ENCODE data around the gene NAB2. TPM values are rescaled to one million over a fixed set of nuclear protein-coding genes. Genes with fewer than 3 reads are reported as not detected.

The NAB2 gene
- total RNA-seq (2021; fragmentation: NEBNext Ultra II Directional; extraction: Animal tissue kit (Norgen Biotek cat#: 25700)) = 10 to 100 TPM; 37.9 to 48.1 (median 44.8) TPM
- long read RNA-seq, partial matches to known transcripts = 2 of 6 reads
- long read RNA-seq, other reads (novel, unspliced or antisense) = 0 of 6 reads

- Mint-ChIP-seq H3K27ac (peak within 1 kb of the TSS; percentile 98), H3K4me1 (ENCODE audit: low read depth) (peaks cover 62% of the 10 kb centered on the region), H3K27me3 (ENCODE audit: insufficient read depth) (peaks cover 15% of the 10 kb centered on the region), H3K9me3 (no peaks in the 10 kb centered on the region), H3K36me3 (ENCODE audit: low read depth) (peaks cover 17% of the 10 kb centered on the region), H3K4me3 (peak within 1 kb of the TSS; percentile 96)
- TF ChIP-seq CTCF (IDR thresholded peaks at IDR 0.05) = no peak
- DNase-seq = peak; percentile 92
Measured at GRCh38 chr12:57088354-57089270, at the start of gene NAB2. TSS of gene NAB2 (plus strand) at chr12:57089114. CDS start at chr12:57089272, 158 bp downstream.

GRCh38 chr12:57040211-57040610 lies 48.7 kb upstream of the NAB2 start:
- Mint-ChIP-seq H3K4me3 (no peak overlapping the region), H3K9me3 (no peaks in the 10 kb centered on the region), H3K4me1 (ENCODE audit: low read depth) (peaks cover 8% of the 10 kb centered on the region), H3K27ac (no peak overlapping the region), H3K36me3 (ENCODE audit: low read depth) (no peaks in the 10 kb centered on the region; the same call in 1 of the 2 replicates), H3K27me3 (ENCODE audit: insufficient read depth) (peaks cover 47% of the 10 kb centered on the region)
- no peak for DNase-seq
- TF ChIP-seq CTCF (IDR thresholded peaks at IDR 0.05) = no peak

- Mint-ChIP-seq H3K27me3 (ENCODE audit: insufficient read depth) (peaks cover 43% of the 10 kb centered on the region), H3K4me3 (no peak overlapping the region)
Measured at GRCh38 chr12:57040750-57041149, 48.2 kb upstream of the NAB2 start.

GRCh38 chr12:57042695-57043094 lies 46.2 kb upstream of the NAB2 start:
- DNase-seq = no peak
- no peak overlapping the region for H3K27ac Mint-ChIP-seq
- TF ChIP-seq CTCF (IDR thresholded peaks at IDR 0.05) = no peak
- no peaks in the 10 kb centered on the region for H3K9me3 Mint-ChIP-seq
- no peaks in the 10 kb centered on the region; the same call in 1 of the 2 replicates for H3K36me3 Mint-ChIP-seq (ENCODE audit: low read depth)
- peaks cover 30% of the 10 kb centered on the region for H3K27me3 Mint-ChIP-seq (ENCODE audit: insufficient read depth)
- no peak overlapping the region for H3K4me3 Mint-ChIP-seq
- H3K4me1 Mint-ChIP-seq (ENCODE audit: low read depth) = peaks cover 32% of the 10 kb centered on the region

More at GRCh38 chr12:57040750-57041149, 48.2 kb upstream of the NAB2 start:
- no peak overlapping the region for H3K27ac Mint-ChIP-seq
- DNase-seq = no peak
- H3K36me3 Mint-ChIP-seq (ENCODE audit: low read depth) = no peaks in the 10 kb centered on the region; the same call in 1 of the 2 replicates
- no peak for TF ChIP-seq CTCF (IDR thresholded peaks at IDR 0.05)
- H3K4me1 Mint-ChIP-seq (ENCODE audit: low read depth) = peaks cover 13% of the 10 kb centered on the region
- H3K9me3 Mint-ChIP-seq = no peaks in the 10 kb centered on the region

- H3K9me3 Mint-ChIP-seq = no peaks in the 10 kb centered on the region
- no peak for TF ChIP-seq CTCF (IDR thresholded peaks at IDR 0.05)
- H3K36me3 Mint-ChIP-seq (ENCODE audit: low read depth) = no peaks in the 10 kb centered on the region
- peaks cover 44% of the 10 kb centered on the region for H3K4me1 Mint-ChIP-seq (ENCODE audit: low read depth)
- no peak overlapping the region for H3K4me3 Mint-ChIP-seq
- H3K27ac Mint-ChIP-seq = no peak overlapping the region
- peaks cover 28% of the 10 kb centered on the region for H3K27me3 Mint-ChIP-seq (ENCODE audit: insufficient read depth)
- no peak for DNase-seq
Measured at GRCh38 chr12:57044468-57044867, 44.4 kb upstream of the NAB2 start.
